NCI-H1105 (cell line): ENCODE results near the gene CPA4.

Source experiments
- DNase-seq: peaks from one replicate; lab custom pipeline; 2025; lab: John Stamatoyannopoulos, UW

CPA4 gene

GRCh38 chr7:130275826-130276297 is 17.1 kb upstream of the CPA4 start:
- DNase-seq: no peak

- DNase-seq: no peak
Measured at GRCh38 chr7:130276796-130277762, 15.9 kb upstream of the CPA4 start.

GRCh38 chr7:130277763-130278643 is 15.0 kb upstream of the CPA4 start:
- DNase-seq: peak; percentile 32

- no peak for DNase-seq
Measured at GRCh38 chr7:130278860-130279259, 14.1 kb upstream of the CPA4 start.

- DNase-seq: no peak
Measured at GRCh38 chr7:130279286-130279685, 13.7 kb upstream of the CPA4 start.

GRCh38 chr7:130279906-130280305 is 13.1 kb upstream of the CPA4 start:
- no peak for DNase-seq

GRCh38 chr7:130281260-130281659 is 11.7 kb upstream of the CPA4 start:
- no peak for DNase-seq

GRCh38 chr7:130286881-130287280 is 6.1 kb upstream of the CPA4 start:
- no peak for DNase-seq

GRCh38 chr7:130288168-130288567 is 4.8 kb upstream of the CPA4 start:
- no peak for DNase-seq

- DNase-seq: no peak
Measured at GRCh38 chr7:130288829-130289228, 4.1 kb upstream of the CPA4 start.

GRCh38 chr7:130289478-130289877 is 3.5 kb upstream of the CPA4 start:
- DNase-seq: no peak

GRCh38 chr7:130290745-130291144 is 2.2 kb upstream of the CPA4 start:
- DNase-seq: no peak

GRCh38 chr7:130293521-130293920 is 560 bp downstream of the CPA4 start:
- DNase-seq: no peak

- DNase-seq: no peak
Measured at GRCh38 chr7:130294314-130294713, 1.4 kb downstream of the CPA4 start.

GRCh38 chr7:130296221-130296951 is 3.4 kb downstream of the CPA4 start:
- no peak for DNase-seq

- no peak for DNase-seq
Measured at GRCh38 chr7:130297628-130298543, 4.9 kb downstream of the CPA4 start.

- no peak for DNase-seq
Measured at GRCh38 chr7:130298544-130299326, 5.8 kb downstream of the CPA4 start.

- DNase-seq: no peak
Measured at GRCh38 chr7:130299866-130300265, 6.9 kb downstream of the CPA4 start.

GRCh38 chr7:130301501-130302020 is 8.6 kb downstream of the CPA4 start:
- DNase-seq: no peak

GRCh38 chr7:130302649-130303048 is 9.7 kb downstream of the CPA4 start:
- DNase-seq: no peak
